Hematopoietic multipotent progenitor cell treated with erythropoietin and hydrocortisone succinate and interleukin-3 and kit ligand, for 8 days (in vitro differentiated cells): ENCODE results near the gene TMIE.
"Not testable (repeated sequence)": the region's sequence is repeated elsewhere in the genome, so short reads cannot be mapped to it uniquely, and the experiment has no call there.

Source experiments
- DNase-seq: peaks from one replicate; pipeline ENCODE4 v3.0.0-alpha.2; 2015

The TMIE gene

DNA sequence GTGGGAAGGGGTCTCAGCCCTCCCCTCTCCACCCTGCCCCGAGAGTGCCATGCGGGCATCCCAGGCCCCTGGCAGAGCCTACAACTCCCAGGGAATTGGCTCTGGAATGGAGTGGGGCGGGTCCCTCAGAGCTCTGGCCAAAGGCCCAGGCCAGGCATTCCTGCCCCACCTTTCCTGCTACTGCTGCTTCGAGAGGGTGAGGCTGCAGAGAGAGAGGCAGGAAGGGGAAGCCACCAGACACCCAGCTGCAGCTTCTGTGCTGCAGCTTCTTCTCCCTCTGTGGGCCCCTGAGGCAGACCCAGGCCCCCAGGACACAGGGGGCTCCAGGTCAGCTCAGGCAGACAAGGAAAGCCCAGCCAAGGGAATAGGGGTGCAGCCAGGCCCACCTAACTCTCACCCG lies 10.4 kb upstream of the TMIE start:
- DNase-seq, result no peak

- no peak for DNase-seq
These were observed 8.6 kb upstream of the TMIE start for GRCh38 chr3:46692566-46692990.

- DNase-seq, result peak; percentile 3
These were observed 7.9 kb upstream of the TMIE start, which contains the start of gene ALS2CL for GRCh38 chr3:46693038-46693891. ALS2CL (minus strand) TSS chr3:46693679; CDS start chr3:46689440, 4,239 bp downstream.

- DNase-seq, result no peak
These were observed 7.3 kb upstream of the TMIE start for GRCh38 chr3:46693892-46694226.

- DNase-seq, result no peak
These were observed 6.7 kb upstream of the TMIE start for GRCh38 chr3:46694520-46694919.

DNA sequence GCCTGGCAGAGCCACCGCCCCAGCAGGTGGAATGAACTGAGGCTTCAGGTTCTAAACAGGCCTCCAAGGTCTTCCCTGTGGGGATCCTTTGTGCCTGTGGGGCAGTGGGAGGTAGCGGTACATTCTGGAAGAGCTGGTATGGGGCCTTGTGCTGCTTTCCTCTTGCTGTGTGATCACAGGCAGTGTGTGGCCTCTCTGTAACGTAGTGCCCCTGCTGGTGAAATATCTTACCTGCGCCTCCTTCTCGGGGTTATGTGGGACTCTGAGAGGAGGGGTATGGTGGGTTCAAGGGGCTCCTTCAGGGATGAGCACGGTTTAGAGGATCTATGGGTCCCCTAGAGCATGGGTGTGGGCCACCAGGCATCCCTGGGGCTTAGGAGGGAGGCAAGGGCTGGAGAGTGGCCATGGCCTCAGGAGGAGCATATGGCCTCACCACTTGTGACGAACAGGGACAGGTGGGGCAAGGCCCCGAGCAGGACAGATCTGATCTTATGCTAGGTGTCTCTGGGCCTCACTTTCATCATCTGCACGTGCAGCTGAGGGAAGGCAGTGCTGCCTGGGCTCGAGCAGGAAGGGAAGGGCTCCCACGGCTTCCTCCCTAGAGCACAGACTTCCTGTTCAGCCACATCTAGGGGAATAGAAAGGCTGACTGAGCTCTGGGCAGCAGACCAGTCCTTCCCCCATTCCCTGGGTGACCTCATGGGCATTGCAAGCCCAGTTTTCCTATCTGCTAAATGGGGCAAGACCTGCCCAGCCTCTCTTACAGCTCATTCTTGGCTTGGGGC lies 5.8 kb upstream of the TMIE start:
- DNase-seq, result peak; percentile 42

- no peak for DNase-seq
These were observed 5.0 kb upstream of the TMIE start for GRCh38 chr3:46695962-46696894.

- no peak for DNase-seq
These were observed 1.3 kb upstream of the TMIE start for GRCh38 chr3:46699676-46700523.

- DNase-seq, result no peak
These were observed 420 bp upstream of the TMIE start for GRCh38 chr3:46700772-46701171.

- no peak for DNase-seq
These were observed 1.2 kb downstream of the TMIE start for GRCh38 chr3:46702246-46703012.

DNA sequence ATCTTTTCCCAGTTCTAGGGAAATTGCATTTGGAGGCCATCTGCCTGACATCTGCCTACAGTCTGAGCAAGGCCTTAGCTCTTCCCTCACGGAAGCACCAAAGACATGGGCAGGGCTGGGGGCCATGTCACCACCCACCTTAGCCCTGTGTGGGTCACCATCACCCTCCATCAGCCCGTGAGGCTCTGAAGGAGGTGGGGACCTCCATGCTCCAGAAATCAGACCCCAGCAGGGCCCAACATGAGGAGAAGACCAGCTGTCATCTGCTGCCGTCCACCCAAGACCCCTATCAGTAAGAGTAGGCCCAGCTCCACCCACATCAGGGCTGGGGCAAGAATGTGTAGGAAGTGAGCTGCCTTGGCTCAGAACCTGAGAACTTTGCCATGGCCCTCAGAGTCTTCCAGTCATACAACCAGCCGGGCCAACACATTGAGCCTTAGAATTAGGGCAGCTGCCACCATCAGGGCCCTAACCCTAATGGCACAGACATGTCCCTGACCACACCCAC lies 1.9 kb downstream of the TMIE start:
- DNase-seq, result no peak

- DNase-seq, result not testable (repeated sequence)
These were observed 3.2 kb downstream of the TMIE start for GRCh38 chr3:46704346-46704745.

DNA sequence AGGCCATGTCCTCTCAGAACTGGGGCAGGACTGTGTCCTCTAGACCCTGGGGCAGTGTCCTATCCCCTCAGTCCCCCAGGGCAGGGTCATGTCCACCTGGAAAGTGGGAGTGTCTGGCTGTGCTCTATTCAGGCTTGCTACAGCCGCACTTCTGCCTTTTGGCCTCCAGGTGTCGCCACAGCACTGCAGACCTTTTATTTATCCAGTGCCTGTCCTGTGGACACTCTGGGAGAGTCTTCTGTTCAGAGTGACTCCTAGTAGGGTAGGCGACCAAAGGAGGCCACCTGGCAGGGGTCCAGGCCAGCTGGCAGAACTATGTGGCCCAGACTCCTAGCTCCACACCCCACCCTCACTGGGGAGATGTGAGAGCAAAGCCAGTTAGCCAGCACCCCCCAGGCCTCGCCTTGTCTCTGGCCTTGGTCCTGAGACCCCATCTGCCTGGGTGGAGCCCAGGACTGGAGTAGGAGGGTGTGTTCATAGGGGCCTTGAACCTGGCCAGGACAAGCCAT lies 3.9 kb downstream of the TMIE start:
- peak; percentile 65 for DNase-seq

DNA sequence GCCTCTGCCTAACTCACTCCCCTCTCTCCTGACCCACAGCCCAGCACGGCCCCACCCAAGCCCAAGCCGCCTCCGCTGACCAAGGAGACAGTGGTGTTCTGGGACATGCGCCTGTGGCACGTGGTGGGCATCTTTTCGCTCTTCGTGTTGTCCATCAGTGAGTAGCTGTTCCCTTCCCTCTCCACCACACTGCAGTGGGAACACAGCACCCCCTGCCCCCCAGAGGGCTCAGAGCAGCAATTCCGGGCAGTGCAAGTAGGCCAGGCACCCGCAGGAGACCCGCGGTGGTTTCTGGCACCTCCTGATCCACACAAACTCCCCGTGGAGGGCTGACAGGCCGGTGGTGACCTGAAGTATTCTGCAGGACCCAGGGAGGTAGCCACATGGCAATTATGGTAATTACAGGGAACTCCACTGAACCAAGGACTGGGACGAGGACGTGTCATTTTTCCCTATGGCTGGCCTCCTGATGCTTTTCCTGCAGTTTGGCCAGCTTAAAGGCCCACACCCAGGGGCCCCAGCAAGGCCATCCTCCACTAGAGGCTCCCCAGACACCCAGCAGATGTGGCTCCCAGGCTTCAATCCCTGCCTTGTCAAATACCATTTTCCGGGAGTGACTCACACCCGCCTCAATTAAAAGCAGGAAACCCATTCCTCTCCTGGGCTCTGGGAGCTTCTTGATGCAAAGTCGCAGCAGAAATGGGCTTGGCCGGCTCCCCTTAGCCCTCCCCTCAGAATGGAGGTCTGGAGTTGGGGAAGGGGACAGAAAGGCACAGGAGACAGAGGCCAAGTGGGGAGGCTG lies 4.8 kb downstream of the TMIE start:
- DNase-seq, result no peak

DNA sequence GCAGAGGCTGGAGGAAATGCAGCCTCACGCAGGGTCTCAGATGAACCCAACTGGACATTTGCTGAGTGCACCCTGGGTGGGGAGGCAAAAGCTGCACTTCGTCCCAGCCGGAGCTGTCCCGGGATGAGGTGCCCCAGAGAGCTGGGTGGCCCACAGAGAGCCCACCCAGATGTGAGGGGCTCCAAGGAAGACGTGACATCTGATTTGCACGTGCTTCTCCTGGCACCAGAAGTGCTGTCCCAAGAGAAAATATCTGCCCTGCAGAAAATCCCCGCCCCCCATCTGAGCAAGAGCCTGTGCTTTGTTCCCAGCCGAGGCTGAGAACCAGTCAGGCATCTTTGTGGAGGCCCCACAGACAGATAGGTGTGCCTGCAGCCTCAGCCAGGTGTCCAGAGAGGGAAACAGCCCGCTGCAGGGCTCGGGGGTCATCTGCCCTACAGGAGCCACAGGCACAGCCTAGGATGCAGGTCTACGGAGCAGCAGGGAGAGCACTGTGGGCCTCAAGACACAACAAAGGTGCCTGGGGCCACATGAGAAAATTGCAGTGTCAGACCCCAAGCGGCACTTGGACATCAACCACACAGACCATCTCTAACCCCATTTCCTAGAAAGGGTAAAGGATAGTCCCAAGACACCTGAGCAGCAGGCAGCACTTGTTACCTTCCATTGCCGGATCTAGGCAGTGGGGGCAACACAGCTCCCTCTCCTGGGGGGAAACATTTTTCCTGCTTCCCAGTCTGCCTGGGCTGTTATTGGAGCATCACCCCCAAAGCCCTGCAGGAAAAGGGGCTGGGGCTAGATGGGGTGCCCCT lies 5.8 kb downstream of the TMIE start:
- no peak for DNase-seq

DNA sequence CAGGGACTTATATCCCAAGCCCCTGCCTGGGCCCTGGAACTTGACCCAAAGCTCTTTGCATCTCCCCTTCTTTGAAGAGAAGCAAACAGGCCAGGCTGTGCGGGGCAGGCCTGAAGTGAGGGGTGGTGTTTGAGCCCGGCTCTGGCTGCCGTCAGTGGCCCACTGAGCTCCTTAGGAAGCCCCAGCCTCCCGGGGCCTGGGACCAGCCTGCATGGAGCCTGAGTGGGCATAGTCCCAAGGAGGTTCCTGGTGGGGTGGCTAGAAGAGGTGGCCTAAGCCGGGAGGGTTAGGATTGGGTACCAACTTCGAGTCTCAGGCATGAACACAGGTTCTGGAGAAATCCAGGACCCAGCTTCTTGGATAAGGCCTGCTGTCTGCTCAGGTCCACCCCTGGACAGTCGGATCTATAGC lies 6.4 kb downstream of the TMIE start:
- no peak for DNase-seq

DNA sequence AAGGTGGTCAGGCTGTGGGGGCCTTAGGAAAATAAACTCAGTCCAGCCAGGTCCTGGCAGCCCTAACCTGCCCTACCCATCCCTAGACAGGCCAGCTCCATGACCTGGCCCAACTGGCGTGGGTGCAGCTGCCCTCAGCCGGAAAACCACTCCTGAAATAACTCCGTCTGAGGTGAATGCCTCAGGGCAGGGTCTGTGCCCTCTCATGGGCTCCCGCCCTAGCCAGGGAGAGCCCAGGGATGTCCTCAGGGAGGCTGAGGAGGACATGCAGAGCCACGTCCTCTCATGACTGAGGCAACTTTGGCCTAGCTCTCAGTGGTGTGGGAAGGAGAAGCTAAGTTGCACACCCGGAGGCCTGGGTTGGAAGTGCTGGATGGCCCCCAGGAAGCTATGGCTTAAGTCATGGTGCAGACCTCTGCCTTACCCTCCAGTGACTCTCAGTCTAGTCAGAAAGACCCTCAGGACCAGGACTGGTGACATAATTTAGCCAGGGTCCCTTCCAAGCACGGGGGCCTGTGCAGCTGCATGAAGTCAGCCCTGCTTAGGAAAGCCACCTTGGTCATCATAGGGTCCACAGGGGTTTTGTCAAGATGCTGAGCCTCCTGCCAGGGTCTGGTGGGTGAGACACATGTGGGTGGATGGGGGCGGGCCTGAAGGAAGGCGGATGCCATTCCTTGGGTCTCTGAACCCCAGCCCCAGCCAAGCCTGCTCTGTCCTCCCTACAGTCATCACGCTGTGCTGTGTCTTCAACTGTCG lies 7.4 kb downstream of the TMIE start:
- DNase-seq, result no peak

DNA sequence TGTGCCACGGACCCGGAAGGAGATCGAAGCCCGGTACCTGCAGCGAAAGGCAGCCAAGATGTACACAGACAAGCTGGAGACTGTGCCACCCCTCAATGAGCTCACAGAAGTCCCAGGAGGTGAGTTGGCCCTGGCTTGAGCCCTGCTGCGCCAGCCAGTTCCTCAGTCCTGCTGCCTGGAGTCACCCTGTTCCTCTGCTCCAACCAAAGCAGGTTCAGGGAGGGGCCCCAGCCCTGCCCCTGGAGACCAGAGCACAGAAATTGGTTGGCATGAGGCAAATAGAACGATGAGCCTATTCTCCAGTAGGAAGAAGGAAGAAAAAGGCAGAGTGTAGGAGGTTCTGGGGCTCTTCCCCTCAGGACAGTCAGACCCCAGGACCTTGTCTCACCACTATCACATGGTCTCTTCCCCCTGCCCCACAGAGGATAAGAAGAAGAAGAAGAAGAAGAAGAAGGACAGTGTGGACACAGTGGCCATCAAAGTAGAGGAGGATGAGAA lies 8.0 kb downstream of the TMIE start:
- no peak for DNase-seq
